Measurements from ENCODE around the gene ARHGEF38.
"Not testable (repeated sequence)": the region's sequence is repeated elsewhere in the genome, so short reads cannot be mapped to it uniquely, and the experiment has no call there.

The ARHGEF38 gene

GRCh38 chr4:105596684-105597083 lies 44.3 kb downstream of the ARHGEF38 start:
- no peak overlapping the region for H3K4me3 ChIP-seq (ENCODE audit: low read length)
- no peak overlapping the region for H3K27ac ChIP-seq (ENCODE audit: low read length)
- no peaks in the 10 kb centered on the region for H3K36me3 ChIP-seq (ENCODE audit: insufficient read depth, low read depth, low read length)
- H3K4me1 ChIP-seq (ENCODE audit: insufficient read depth, low read length): no peaks in the 10 kb centered on the region
- H3K9me3 ChIP-seq (ENCODE audit: insufficient read depth, low read depth, low read length): no peaks in the 10 kb centered on the region
- H3K9ac ChIP-seq (ENCODE audit: low read depth, low read length): no peak overlapping the region
- no peaks in the 10 kb centered on the region for H3K27me3 ChIP-seq (ENCODE audit: insufficient read depth, low read length)

GRCh38 chr4:105598052-105598451 lies 45.6 kb downstream of the ARHGEF38 start:
- Histone ChIP-seq H3K27ac (ENCODE audit: low read length) (no peak overlapping the region), H3K9ac (ENCODE audit: low read depth, low read length) (no peak overlapping the region), H3K4me1 (ENCODE audit: insufficient read depth, low read length) (no peaks in the 10 kb centered on the region), H3K4me3 (ENCODE audit: low read length) (no peak overlapping the region), H3K9me3 (ENCODE audit: insufficient read depth, low read depth, low read length) (no peaks in the 10 kb centered on the region), H3K27me3 (ENCODE audit: insufficient read depth, low read length) (no peaks in the 10 kb centered on the region), H3K36me3 (ENCODE audit: insufficient read depth, low read depth, low read length) (no peaks in the 10 kb centered on the region)

GRCh38 chr4:105598787-105599186 lies 46.4 kb downstream of the ARHGEF38 start:
- H3K9ac ChIP-seq (ENCODE audit: low read depth, low read length): no peak overlapping the region
- no peak overlapping the region for H3K27ac ChIP-seq (ENCODE audit: low read length)
- no peaks in the 10 kb centered on the region for H3K36me3 ChIP-seq (ENCODE audit: insufficient read depth, low read depth, low read length)
- no peaks in the 10 kb centered on the region for H3K9me3 ChIP-seq (ENCODE audit: insufficient read depth, low read depth, low read length)
- no peaks in the 10 kb centered on the region for H3K27me3 ChIP-seq (ENCODE audit: insufficient read depth, low read length)
- no peaks in the 10 kb centered on the region for H3K4me1 ChIP-seq (ENCODE audit: insufficient read depth, low read length)
- H3K4me3 ChIP-seq (ENCODE audit: low read length): no peak overlapping the region

- H3K27me3 ChIP-seq (ENCODE audit: insufficient read depth, low read length): no peaks in the 10 kb centered on the region
- H3K27ac ChIP-seq (ENCODE audit: low read length): no peak overlapping the region
- no peak overlapping the region for H3K9ac ChIP-seq (ENCODE audit: low read depth, low read length)
- no peaks in the 10 kb centered on the region for H3K9me3 ChIP-seq (ENCODE audit: insufficient read depth, low read depth, low read length)
- no peak overlapping the region for H3K4me3 ChIP-seq (ENCODE audit: low read length)
- no peaks in the 10 kb centered on the region for H3K4me1 ChIP-seq (ENCODE audit: insufficient read depth, low read length)
- H3K36me3 ChIP-seq (ENCODE audit: insufficient read depth, low read depth, low read length): no peaks in the 10 kb centered on the region
Measured at GRCh38 chr4:105599482-105599881, 47.1 kb downstream of the ARHGEF38 start.

- H3K27me3 ChIP-seq (ENCODE audit: insufficient read depth, low read length): no peaks in the 10 kb centered on the region
- H3K4me3 ChIP-seq (ENCODE audit: low read length): no peak overlapping the region
- no peaks in the 10 kb centered on the region for H3K36me3 ChIP-seq (ENCODE audit: insufficient read depth, low read depth, low read length)
- H3K9me3 ChIP-seq (ENCODE audit: insufficient read depth, low read depth, low read length): no peaks in the 10 kb centered on the region
- H3K9ac ChIP-seq (ENCODE audit: low read depth, low read length): no peak overlapping the region
- H3K27ac ChIP-seq (ENCODE audit: low read length): no peak overlapping the region
- H3K4me1 ChIP-seq (ENCODE audit: insufficient read depth, low read length): no peaks in the 10 kb centered on the region
Measured at GRCh38 chr4:105599932-105600655, 47.7 kb downstream of the ARHGEF38 start.

- Histone ChIP-seq H3K36me3 (ENCODE audit: insufficient read depth, low read depth, low read length) (no peaks in the 10 kb centered on the region), H3K9ac (ENCODE audit: low read depth, low read length) (no peak overlapping the region), H3K27me3 (ENCODE audit: insufficient read depth, low read length) (no peaks in the 10 kb centered on the region), H3K4me3 (ENCODE audit: low read length) (no peak overlapping the region), H3K27ac (ENCODE audit: low read length) (no peak overlapping the region), H3K9me3 (ENCODE audit: insufficient read depth, low read depth, low read length) (no peaks in the 10 kb centered on the region), H3K4me1 (ENCODE audit: insufficient read depth, low read length) (no peaks in the 10 kb centered on the region)
Measured at GRCh38 chr4:105600951-105601350, 48.5 kb downstream of the ARHGEF38 start.

- Histone ChIP-seq H3K9me3 (ENCODE audit: insufficient read depth, low read depth, low read length) (no peaks in the 10 kb centered on the region), H3K36me3 (ENCODE audit: insufficient read depth, low read depth, low read length) (no peaks in the 10 kb centered on the region), H3K9ac (ENCODE audit: low read depth, low read length) (no peak overlapping the region), H3K27me3 (ENCODE audit: insufficient read depth, low read length) (no peaks in the 10 kb centered on the region), H3K27ac (ENCODE audit: low read length) (no peak overlapping the region), H3K4me3 (ENCODE audit: low read length) (no peak overlapping the region), H3K4me1 (ENCODE audit: insufficient read depth, low read length) (no peaks in the 10 kb centered on the region)
Measured at GRCh38 chr4:105601406-105601805, 49.0 kb downstream of the ARHGEF38 start.

- Histone ChIP-seq H3K27ac (ENCODE audit: low read length) (no peak overlapping the region), H3K9me3 (ENCODE audit: insufficient read depth, low read depth, low read length) (no peaks in the 10 kb centered on the region), H3K4me1 (ENCODE audit: insufficient read depth, low read length) (no peaks in the 10 kb centered on the region), H3K27me3 (ENCODE audit: insufficient read depth, low read length) (no peaks in the 10 kb centered on the region), H3K4me3 (ENCODE audit: low read length) (no peak overlapping the region), H3K36me3 (ENCODE audit: insufficient read depth, low read depth, low read length) (no peaks in the 10 kb centered on the region), H3K9ac (ENCODE audit: low read depth, low read length) (no peak overlapping the region)
Measured at GRCh38 chr4:105603158-105603557, 50.7 kb downstream of the ARHGEF38 start.

- Histone ChIP-seq H3K27me3 (ENCODE audit: insufficient read depth, low read length) (no peaks in the 10 kb centered on the region), H3K36me3 (ENCODE audit: insufficient read depth, low read depth, low read length) (no peaks in the 10 kb centered on the region), H3K9me3 (ENCODE audit: insufficient read depth, low read depth, low read length) (no peaks in the 10 kb centered on the region), H3K4me1 (ENCODE audit: insufficient read depth, low read length) (no peaks in the 10 kb centered on the region), H3K9ac (ENCODE audit: low read depth, low read length) (no peak overlapping the region), H3K27ac (ENCODE audit: low read length) (no peak overlapping the region), H3K4me3 (ENCODE audit: low read length) (no peak overlapping the region)
Measured at GRCh38 chr4:105605493-105605892, 53.1 kb downstream of the ARHGEF38 start.

GRCh38 chr4:105607876-105608275 lies 55.5 kb downstream of the ARHGEF38 start:
- Histone ChIP-seq H3K36me3 (ENCODE audit: insufficient read depth, low read depth, low read length) (no peaks in the 10 kb centered on the region), H3K27me3 (ENCODE audit: insufficient read depth, low read length) (no peaks in the 10 kb centered on the region), H3K4me3 (ENCODE audit: low read length) (no peak overlapping the region), H3K27ac (ENCODE audit: low read length) (no peak overlapping the region), H3K4me1 (ENCODE audit: insufficient read depth, low read length) (no peaks in the 10 kb centered on the region), H3K9ac (ENCODE audit: low read depth, low read length) (no peak overlapping the region), H3K9me3 (ENCODE audit: insufficient read depth, low read depth, low read length) (no peaks in the 10 kb centered on the region)

- not testable (repeated sequence) for H3K4me3 ChIP-seq (ENCODE audit: low read length); H3K27me3 ChIP-seq (ENCODE audit: insufficient read depth, low read length); H3K9me3 ChIP-seq (ENCODE audit: insufficient read depth, low read depth, low read length); H3K4me1 ChIP-seq (ENCODE audit: insufficient read depth, low read length); H3K36me3 ChIP-seq (ENCODE audit: insufficient read depth, low read depth, low read length); H3K9ac ChIP-seq (ENCODE audit: low read depth, low read length); H3K27ac ChIP-seq (ENCODE audit: low read length)
Measured at GRCh38 chr4:105609819-105610218, 57.4 kb downstream of the ARHGEF38 start.

GRCh38 chr4:105613306-105613705 lies 60.9 kb downstream of the ARHGEF38 start:
- Histone ChIP-seq H3K36me3 (ENCODE audit: insufficient read depth, low read depth, low read length) (no peaks in the 10 kb centered on the region), H3K27ac (ENCODE audit: low read length) (no peak overlapping the region), H3K9ac (ENCODE audit: low read depth, low read length) (no peak overlapping the region), H3K9me3 (ENCODE audit: insufficient read depth, low read depth, low read length) (no peaks in the 10 kb centered on the region), H3K4me1 (ENCODE audit: insufficient read depth, low read length) (no peaks in the 10 kb centered on the region; the same call in 1 of the 2 replicates), H3K4me3 (ENCODE audit: low read length) (no peak overlapping the region), H3K27me3 (ENCODE audit: insufficient read depth, low read length) (no peaks in the 10 kb centered on the region)

Measured in iPS-20b (cell line).